Posterior cingulate gyrus (tissue), 11 donors: ENCODE results near the gene LZTS2.
A peak's percentile ranks its signal among the peaks of the same experiment; 100 is the strongest.

ENCODE experiments used
- DNase-seq, 10 donors: peaks; one replicate each; pipeline versions ENCODE4 v3.0.0 to v3.0.0-alpha.2; 2020 to 2021; ENCODE audit warnings: mixed read lengths in 3 of 10
- intact Hi-C: fragments of 100-400 bp; cut with DNase I; formaldehyde crosslinking; loops from one replicate; pipeline ENCODE4 v1.15.1; 2023

The LZTS2 gene

GRCh38 chr10:100996678-100997359, 2.8 kb upstream of the LZTS2 start:
- no peak for DNase-seq
- intact Hi-C loops = no loop called here

DNA sequence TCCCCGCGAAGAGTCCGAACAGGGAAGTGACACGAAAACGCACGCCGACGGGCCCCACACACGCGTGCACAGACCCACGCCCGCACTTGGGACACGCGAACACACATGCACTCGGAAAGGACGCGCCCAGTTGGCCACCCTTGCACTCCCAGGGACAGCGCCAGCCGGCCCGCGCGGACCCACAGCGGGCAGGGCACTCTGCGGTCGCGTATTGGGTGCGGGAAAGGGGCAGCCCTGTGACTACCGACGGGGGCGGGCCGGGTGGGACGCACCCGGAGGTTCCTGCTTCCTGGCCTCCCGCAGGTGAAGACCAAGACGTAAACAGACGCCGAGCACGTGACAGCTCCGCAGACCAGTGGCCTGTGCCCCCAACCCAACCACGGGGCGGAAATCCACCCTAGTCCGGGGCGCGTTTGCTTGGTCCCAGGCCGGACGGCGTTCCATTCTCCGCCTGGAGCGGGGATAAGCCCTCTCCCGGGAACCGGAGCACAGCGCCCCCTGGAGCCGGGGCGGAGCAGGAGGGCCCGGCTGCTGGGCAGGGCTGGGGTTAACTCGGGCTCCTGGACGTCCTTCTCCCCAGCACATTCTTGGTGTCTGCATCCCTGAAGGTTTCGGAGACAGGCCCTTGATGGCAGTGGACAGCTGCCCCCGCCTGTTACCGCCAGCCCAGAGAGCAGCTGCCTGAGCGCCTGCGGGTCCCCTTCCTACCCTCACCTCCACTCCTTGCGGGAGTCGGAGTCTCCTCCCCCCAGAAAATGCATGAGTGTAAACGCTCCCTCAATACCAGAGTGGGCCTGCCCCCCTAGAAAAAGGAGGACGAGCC, 2.0 kb upstream of the LZTS2 start:
- intact Hi-C loops = no loop called here

GRCh38 chr10:100998183-100998990, 1.2 kb upstream of the LZTS2 start:
- peak in 9 of 10 donors; percentile 75 to 98 (median 86) for DNase-seq
- intact Hi-C loops = no loop called here

More for the DNA sequence above, 2.0 kb upstream of the LZTS2 start:
- peak in 8 of 10 donors; percentile 37 to 94 (median 64) for DNase-seq

DNA sequence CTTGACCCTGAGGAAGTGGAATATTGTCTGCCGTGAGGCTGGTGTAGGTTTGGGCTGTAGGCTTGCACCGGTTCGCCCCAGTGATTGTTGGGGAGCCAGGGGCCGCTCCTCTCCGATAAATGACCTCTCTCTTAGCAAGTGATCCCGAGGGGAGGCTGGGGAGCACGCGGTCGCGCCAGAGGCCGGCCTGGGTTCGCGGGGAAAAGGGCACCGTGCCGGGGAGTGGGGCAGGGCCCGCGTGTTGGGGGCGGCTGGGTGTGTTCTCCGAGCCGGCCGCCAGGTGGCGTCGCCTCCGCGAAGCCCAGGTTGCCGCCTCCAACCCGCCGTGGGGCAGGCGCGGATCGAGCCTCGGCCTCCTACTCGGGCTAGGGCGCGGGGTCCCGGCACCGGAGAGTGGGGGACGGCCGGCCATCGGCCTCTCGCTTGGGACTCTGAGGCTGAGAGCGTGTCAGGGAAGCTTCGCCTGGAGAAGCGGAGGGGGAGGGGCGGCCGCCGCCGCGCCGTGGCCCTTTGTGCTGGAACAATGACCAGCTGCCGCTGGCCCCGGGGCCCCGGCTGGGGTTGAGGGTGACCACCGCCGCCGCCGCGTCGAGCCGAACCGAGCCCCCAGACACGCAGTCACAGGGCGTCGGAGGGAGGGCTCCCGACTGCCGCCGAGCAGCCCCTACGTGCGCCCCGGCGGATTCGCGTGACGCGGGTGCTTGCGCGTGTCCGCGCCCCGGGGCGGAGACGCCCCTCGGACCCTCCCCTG, 442 bp upstream of the LZTS2 start:
- intact Hi-C loops = no loop called here

GRCh38 chr10:101000127-101000914, 713 bp downstream of the LZTS2 start:
- intact Hi-C loops = no loop called here
- peak in 4 of 10 donors; percentile 38 to 91 (median 68) for DNase-seq

More for the DNA sequence above, 442 bp upstream of the LZTS2 start:
- DNase-seq = peak; percentile 76 to 97 (median 82)

GRCh38 chr10:101000915-101001658, 1.5 kb downstream of the LZTS2 start:
- intact Hi-C loops = no loop called here
- DNase-seq = peak in 8 of 10 donors; percentile 43 to 96 (median 75)

GRCh38 chr10:101001659-101002035, 2.0 kb downstream of the LZTS2 start:
- intact Hi-C loops = no loop called here
- no peak for DNase-seq

DNA sequence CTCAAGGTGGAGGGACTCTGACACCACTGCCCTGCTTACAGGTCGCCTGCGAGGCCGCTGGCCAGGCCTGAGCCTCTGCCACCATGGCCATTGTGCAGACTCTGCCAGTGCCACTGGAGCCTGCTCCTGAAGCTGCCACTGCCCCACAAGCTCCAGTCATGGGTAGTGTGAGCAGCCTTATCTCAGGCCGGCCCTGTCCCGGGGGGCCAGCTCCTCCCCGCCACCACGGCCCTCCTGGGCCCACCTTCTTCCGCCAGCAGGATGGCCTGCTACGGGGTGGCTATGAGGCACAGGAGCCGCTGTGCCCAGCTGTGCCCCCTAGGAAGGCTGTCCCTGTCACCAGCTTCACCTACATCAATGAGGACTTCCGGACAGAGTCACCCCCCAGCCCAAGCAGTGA, 2.8 kb downstream of the LZTS2 start:
- no peak for DNase-seq
- intact Hi-C loops = no loop called here

- no peak for DNase-seq
- intact Hi-C loops = no loop called here
These were observed 4.1 kb downstream of the LZTS2 start for GRCh38 chr10:101003639-101004206.

GRCh38 chr10:101005361-101005760, 5.8 kb downstream of the LZTS2 start:
- intact Hi-C loops = no loop called here
- no peak for DNase-seq

GRCh38 chr10:101005869-101006567, 6.4 kb downstream of the LZTS2 start:
- no peak for DNase-seq
- intact Hi-C loops = no loop called here

DNA sequence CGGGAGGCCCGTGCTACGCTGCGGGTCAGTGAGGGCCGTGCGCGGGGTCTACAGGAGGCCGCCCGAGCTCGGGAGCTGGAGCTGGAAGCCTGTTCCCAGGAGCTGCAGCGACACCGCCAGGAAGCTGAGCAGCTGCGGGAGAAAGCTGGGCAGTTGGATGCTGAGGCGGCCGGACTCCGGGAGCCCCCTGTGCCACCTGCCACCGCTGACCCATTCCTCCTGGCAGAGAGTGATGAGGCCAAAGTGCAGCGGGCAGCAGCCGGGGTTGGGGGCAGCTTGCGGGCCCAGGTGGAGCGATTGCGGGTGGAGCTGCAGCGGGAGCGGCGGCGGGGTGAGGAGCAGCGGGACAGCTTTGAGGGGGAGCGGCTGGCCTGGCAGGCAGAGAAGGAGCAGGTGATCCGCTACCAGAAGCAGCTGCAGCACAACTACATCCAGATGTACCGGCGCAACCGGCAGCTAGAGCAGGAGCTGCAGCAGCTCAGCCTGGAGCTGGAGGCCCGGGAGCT, 7.0 kb downstream of the LZTS2 start:
- intact Hi-C loops = no loop called here
- peak in 3 of 10 donors; percentile 26 to 91 (median 68) for DNase-seq

GRCh38 chr10:101007099-101007711, 7.6 kb downstream of the LZTS2 start:
- peak in 4 of 10 donors; percentile 19 to 83 (median 54) for DNase-seq
- intact Hi-C loops = no loop called here

DNA sequence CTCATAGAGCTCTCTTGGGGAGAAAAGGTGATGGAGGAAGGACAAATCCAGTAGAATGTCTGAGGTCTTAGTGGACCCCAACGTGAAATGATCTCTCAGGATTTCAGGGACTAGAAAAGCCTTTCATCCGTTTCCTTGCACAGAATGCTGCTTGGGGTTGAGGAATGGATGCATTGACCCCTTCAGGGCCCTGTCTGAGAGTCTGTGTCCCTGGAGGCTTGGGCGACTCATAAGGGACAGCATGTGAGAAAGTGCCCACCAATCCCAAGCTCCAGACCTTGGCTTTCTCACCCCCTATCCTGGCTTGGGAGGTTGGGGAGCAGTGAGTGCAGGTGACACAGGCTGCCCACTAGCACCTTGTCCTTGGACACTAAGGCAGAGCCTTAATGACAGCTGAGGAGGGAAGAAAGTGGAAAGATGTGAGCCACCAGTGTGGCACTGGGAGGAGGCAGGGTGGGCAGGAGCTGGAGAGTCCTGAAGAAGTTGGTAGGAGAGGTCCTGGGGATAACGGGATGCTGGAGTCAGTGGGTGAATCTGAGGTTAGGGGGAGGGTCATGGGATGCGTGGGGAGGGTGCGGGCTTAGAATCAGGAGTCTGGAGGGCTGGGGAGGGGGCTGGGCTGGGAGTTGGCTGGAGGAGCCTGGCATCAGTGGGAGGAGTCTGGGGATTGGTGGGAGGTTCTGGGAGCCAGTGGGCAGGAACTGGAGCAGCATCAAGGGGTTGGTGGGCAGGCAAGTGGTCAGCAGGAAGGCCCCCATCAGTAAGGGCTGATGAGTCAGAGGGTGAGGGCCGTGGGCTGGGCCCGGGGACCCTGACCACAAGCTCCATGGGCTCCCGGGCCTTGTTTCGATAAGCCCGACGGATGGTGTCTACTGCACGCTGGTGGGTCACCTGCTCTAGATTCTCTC, 8.6 kb downstream of the LZTS2 start:
- DNase-seq = peak in 4 of 10 donors; percentile 22 to 89 (median 64)
- intact Hi-C loops = no loop called here

DNA sequence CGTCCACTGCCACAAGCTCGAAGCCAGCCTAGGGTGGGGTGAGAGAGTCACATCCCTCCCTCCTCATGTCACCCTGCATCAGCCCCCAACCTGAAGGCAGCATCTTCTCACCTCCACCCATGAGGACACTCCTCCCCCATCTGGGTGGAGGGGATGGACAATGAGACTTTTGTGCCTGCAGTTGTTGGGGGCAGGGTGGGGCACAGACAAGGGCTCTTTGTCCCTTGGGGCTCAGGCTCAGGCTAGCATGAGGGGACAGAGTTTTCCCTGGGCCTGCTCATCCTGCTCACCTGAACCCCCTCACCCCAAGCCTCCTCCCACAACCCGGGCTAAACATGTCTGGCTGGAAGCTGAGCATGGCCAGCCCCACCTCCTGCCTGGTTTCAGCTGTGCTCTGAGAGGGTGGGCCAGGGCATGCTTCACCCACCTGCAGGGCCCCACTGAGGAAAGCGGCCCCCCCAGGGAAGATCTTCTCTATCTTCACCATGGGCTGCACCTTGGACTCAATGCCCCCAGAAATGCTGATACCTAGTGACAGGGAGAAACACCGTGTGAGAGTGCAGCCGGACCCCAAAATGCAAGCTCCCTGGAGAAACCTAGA, 9.3 kb downstream of the LZTS2 start:
- peak in 8 of 10 donors; percentile 66 to 96 (median 78) for DNase-seq
- intact Hi-C loops = no loop called here

DNA sequence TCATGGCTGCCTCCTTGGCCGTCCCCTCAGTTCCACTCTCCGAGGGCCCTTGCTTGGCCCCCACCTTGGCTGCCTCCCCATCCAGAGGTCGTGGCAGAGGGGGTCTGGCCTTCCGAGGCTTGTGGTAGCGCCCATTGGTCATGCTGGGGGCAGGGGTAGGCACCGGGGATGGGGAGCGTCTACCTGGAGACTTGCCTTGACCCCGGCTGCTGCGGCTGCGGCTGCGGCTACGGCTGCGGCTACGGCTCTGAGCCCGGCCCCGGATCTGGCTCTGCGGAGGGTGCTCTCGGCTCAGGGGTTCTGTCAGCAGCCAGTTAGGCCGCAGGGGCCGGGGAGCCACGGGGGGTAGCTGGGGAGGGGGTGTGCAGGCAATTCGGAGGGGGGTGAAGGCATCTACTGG, 10.7 kb downstream of the LZTS2 start:
- DNase-seq = peak in 1 of 10 donors; percentile 72
- intact Hi-C loops = no loop called here
